HCT116 (cell line): ENCODE measurements around the gene ZDHHC14. TPM values are rescaled to one million over a fixed set of nuclear protein-coding genes. Genes with fewer than 3 reads are reported as not detected.

Source experiments
- ATAC-seq: fragments of 200-7000 bp; cut with Tn5 transposase; 2 replicates; pipeline ENCODE4 v1.9.1; 2020; ENCODE audit warnings: mild to moderate bottlenecking, moderate library complexity
- BruUV-seq: library from RNA; stranded (reverse); fragments of 400-500 nt; replicated peaks from 2 replicates; lab custom pipeline; 2021; lab: Mats Ljungman, UMichigan
- CTCF ChIA-PET: fragments of 300-600 bp; sonication (Branson Sonifier 250); formaldehyde crosslinking; loops from one replicate; lab custom pipeline; 2021; ENCODE audit warnings: antibody characterized with exemption; lab: Charles Lee
- POLR2A ChIA-PET: fragments of 300-600, 350-600 bp; sonication (Branson Sonifier 250); formaldehyde crosslinking; loops from one replicate; lab custom pipeline; 2021; ENCODE audit warnings: antibody characterized with exemption; lab: Charles Lee
- RAD21 ChIA-PET, 2 experiments: fragments of 300-600 bp; sonication (Branson Sonifier 250); formaldehyde crosslinking; loops; one replicate each; lab custom pipeline; 2023; ENCODE audit warnings: low total read pairs in 2 of 2; ENCODE audit not compliant: uncharacterized antibody in 2 of 2, unreplicated experiment in 2 of 2, low non-redundant PET in 1 of 2; lab: Charles Lee
- DNase-seq: peaks from one replicate; pipeline ENCODE4 v3.0.0-alpha.2; 2010; ENCODE audit warnings: low read depth, low spot score
- H2AFZ ChIP-seq: fragments of 200-600 bp; shearing (Covaris generic), sonication (generic); 2 replicates; pipeline ENCODE4 v1.6.1; 2017; ENCODE audit warnings: low read depth, mixed run types, mixed read lengths, antibody characterized with exemption, low read length; ENCODE audit not compliant: poor library complexity, severe bottlenecking
- H3K27ac ChIP-seq: 2 replicates; pipeline ENCODE4 v1.5.1; 2012; ENCODE audit warnings: low read depth, low read length
- H3K27me3 ChIP-seq: fragments of 200-600 bp; sonication (generic); 2 replicates; pipeline ENCODE4 v1.6.1; 2016; ENCODE audit warnings: mixed run types, low read length, mixed read lengths; ENCODE audit not compliant: insufficient read depth
- H3K36me3 ChIP-seq, 2 experiments: fragments of 200-500 bp in 1 of 2; fragments of 200-600 bp in 1 of 2; sonication (Bioruptor generic) in 1 of 2; sonication (generic) in 1 of 2; 2 replicates each; pipeline versions ENCODE4 v1.5.1 to v1.6.1; 2014 to 2016; ENCODE audit warnings: low read length in 2 of 2, inconsistent platforms in 1 of 2, mixed read lengths in 1 of 2, mixed run types in 1 of 2; ENCODE audit not compliant: insufficient read depth in 2 of 2, control insufficient read depth in 1 of 2
- H3K4me1 ChIP-seq, 2 experiments: fragments of 200-600 bp in 1 of 2; sonication (generic) in 1 of 2; 2 replicates each; pipeline versions ENCODE4 v1.5.1 to v1.6.1; 2012 to 2017; ENCODE audit warnings: low read length in 2 of 2, inconsistent platforms in 1 of 2, mild to moderate bottlenecking in 1 of 2, mixed read lengths in 1 of 2, mixed run types in 1 of 2, moderate library complexity in 1 of 2; ENCODE audit not compliant: insufficient read depth in 2 of 2, control insufficient read depth in 1 of 2
- H3K4me2 ChIP-seq: fragments of 200-600 bp; sonication (generic); 2 replicates; pipeline ENCODE4 v1.6.1; 2017; ENCODE audit warnings: mixed run types, low read length, mixed read lengths
- H3K4me3 ChIP-seq, 2 experiments: fragments of 200-600 bp in 1 of 2; sonication (generic) in 1 of 2; replicated peaks in 1 of 2; 2 replicates each; pipeline ENCODE4 v1.5.1; 2011 to 2016; ENCODE audit warnings: low read length in 2 of 2, control low read depth in 1 of 2, low read depth in 1 of 2, mild to moderate bottlenecking in 1 of 2, mixed read lengths in 1 of 2, mixed run types in 1 of 2
- H3K79me2 ChIP-seq: fragments of 200-600 bp; sonication (generic); 2 replicates; pipeline ENCODE4 v1.6.1; 2017; ENCODE audit warnings: mild to moderate bottlenecking, mixed run types, low read length, moderate library complexity, mixed read lengths; ENCODE audit not compliant: insufficient read depth
- H3K9ac ChIP-seq: fragments of 200-600 bp; sonication (generic); 2 replicates; pipeline ENCODE4 v1.6.1; 2016; ENCODE audit warnings: low read length, mixed read lengths
- H3K9me2 ChIP-seq: fragments of 200-600 bp; sonication (generic), shearing (Covaris generic); 2 replicates; pipeline ENCODE4 v1.6.1; 2017; ENCODE audit warnings: mixed run types, mild to moderate bottlenecking, moderate library complexity; ENCODE audit not compliant: insufficient read depth
- H3K9me3 ChIP-seq, 2 experiments: fragments of 200-500 bp in 1 of 2; fragments of 200-600 bp in 1 of 2; sonication (Bioruptor generic) in 1 of 2; sonication (generic) in 1 of 2; 2 replicates each; pipeline ENCODE4 v1.6.1; 2014 to 2017; ENCODE audit warnings: low read length in 2 of 2, mixed read lengths in 2 of 2, inconsistent platforms in 1 of 2, low read depth in 1 of 2, mild to moderate bottlenecking in 1 of 2, mixed run types in 1 of 2, moderate library complexity in 1 of 2; ENCODE audit not compliant: control insufficient read depth in 1 of 2, insufficient read depth in 1 of 2
- H4K20me1 ChIP-seq: fragments of 200-600 bp; sonication (generic), shearing (Covaris generic); 2 replicates; pipeline ENCODE4 v1.6.1; 2017; ENCODE audit warnings: mixed run types, mild to moderate bottlenecking, moderate library complexity; ENCODE audit not compliant: insufficient read depth
- ATF3 ChIP-seq: IDR thresholded peaks from 2 replicates; pipeline ENCODE4 v1.6.1; 2012
- CBX3 ChIP-seq: IDR thresholded peaks from 2 replicates; pipeline ENCODE4 v1.6.1; 2012; ENCODE audit warnings: low read depth
- CEBPB ChIP-seq: IDR thresholded peaks from 2 replicates; pipeline ENCODE4 v1.6.1; 2012; ENCODE audit warnings: low read depth
- EGR1 ChIP-seq: IDR thresholded peaks from 2 replicates; pipeline ENCODE4 v1.6.1; 2012; ENCODE audit warnings: low read depth
- FOSL1 ChIP-seq: IDR thresholded peaks from 2 replicates; pipeline ENCODE4 v1.6.1; 2012; ENCODE audit warnings: low read depth
- JUND ChIP-seq: IDR thresholded peaks from 2 replicates; pipeline ENCODE4 v1.6.1; 2012
- SIN3A ChIP-seq: IDR thresholded peaks from 2 replicates; pipeline ENCODE4 v1.6.1; 2012; ENCODE audit warnings: low read depth
- SP1 ChIP-seq: IDR thresholded peaks from 2 replicates; pipeline ENCODE4 v1.6.1; 2012; ENCODE audit warnings: low read depth
- SRF ChIP-seq: IDR thresholded peaks from 2 replicates; pipeline ENCODE4 v1.6.1; 2012; ENCODE audit warnings: low read depth
- ZNF274 ChIP-seq: fragments of 200-500 bp; sonication (Bioruptor generic); IDR thresholded peaks from 2 replicates; pipeline ENCODE4 v1.6.1; 2014; ENCODE audit warnings: mild to moderate bottlenecking, low read depth, low read length, inconsistent platforms
- intact Hi-C: fragments of 100-400 bp; cut with micrococcal nuclease; formaldehyde crosslinking; loops from 2 replicates; pipeline ENCODE4 v1.10.0; 2022
- total RNA-seq: library from RNA; stranded (reverse); gene quantifications from one replicate; pipeline ENCODE4 v1.2.1, GENCODE V29; 2021; ENCODE audit not compliant: unreplicated experiment
- TF ChIP-seq, protein P1 (sequence below): IDR thresholded peaks from 2 replicates; pipeline ENCODE4 v1.6.1; 2012

The ZDHHC14 gene
- total RNA-seq, 1 experiment from 2014 or later, result 5.3 TPM

- ATAC-seq (peak; percentile 88), DNase-seq (peak; percentile 83)
- ChIA-PET RAD21 (interaction anchor here in 1 of 2 experiments (0.7 to 0.9 kb wide), 2 partner anchors 159 to 290 kb away, joined by 3 to 4 read pairs; partner anchors contain the start of gene TMEM242), POLR2A (interaction anchor here (0.6 to 1.7 kb wide), 5 partner anchors 10 to 298 kb away, joined by 3 to 6 read pairs (median 4); no protein-coding TSS in a partner anchor), CTCF (interaction anchor here (0.8 to 3.4 kb wide), 5 partner anchors 16 to 298 kb away, joined by 3 to 22 read pairs (median 3); no protein-coding TSS in a partner anchor)
- Histone ChIP-seq H3K9ac (peak overlapping the region; percentile 47), H3K9me3 (no peaks in the 10 kb centered on the region), H3K4me2 (peak overlapping the region; percentile 71), H3K27ac (peak overlapping the region; percentile 57), H3K9me2 (no peaks in the 10 kb centered on the region), H3K4me3 (peak overlapping the region; percentile 15 to 44), H4K20me1 (no peaks in the 10 kb centered on the region), H3K36me3 (no peaks in the 10 kb centered on the region), H3K79me2 (no peaks in the 10 kb centered on the region), H2AFZ (peak overlapping the region; percentile 65), H3K4me1 (peaks cover 18 to 29% of the 10 kb centered on the region in 2 experiments), H3K27me3 (no peaks in the 10 kb centered on the region)
- no TSS peak for BruUV-seq
- intact Hi-C loops, result loop anchor here (5.0 kb wide), 2 partner anchors 231 to 291 kb away; partner anchors contain the start of genes TMEM242 and ZDHHC14
- peak; percentile 90 for TF ChIP-seq FOSL1
- TF ChIP-seq SP1, result peak; percentile 76
- no peak for TF ChIP-seq EGR1
- 0 out of 2 replicates have a peak, but pooled peaks have one; percentile 23 for TF ChIP-seq SRF
- peak; percentile 92 for TF ChIP-seq CEBPB
- TF ChIP-seq JUND, result peak; percentile 78
- TF ChIP-seq, protein P1, sequence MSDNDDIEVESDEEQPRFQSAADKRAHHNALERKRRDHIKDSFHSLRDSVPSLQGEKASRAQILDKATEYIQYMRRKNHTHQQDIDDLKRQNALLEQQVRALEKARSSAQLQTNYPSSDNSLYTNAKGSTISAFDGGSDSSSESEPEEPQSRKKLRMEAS, result peak; percentile 97
- TF ChIP-seq ATF3, result peak; percentile 83
- TF ChIP-seq SIN3A, result peak; percentile 68; the same call in 1 of the 2 replicates
- TF ChIP-seq ZNF274, result no peak
- TF ChIP-seq CBX3, result peak; percentile 88
- TF ChIP-seq, all 23 proteins: peak for 9
Observed at GRCh38 chr6:157613011-157613522, 232.1 kb downstream of the ZDHHC14 start.
